Central memory CD8-positive, alpha-beta T cell (primary cell): ENCODE measurements around the gene RNF144A.

ENCODE experiments used
- ATAC-seq: fragments of 150-1000 bp; cut with Tn5 transposase; replicated peaks from 2 replicates; pipeline ENCODE4 v1.10.0; 2022; ENCODE audit warnings: mild to moderate bottlenecking, moderate FRiP score, moderate number of reproducible peaks; ENCODE audit not compliant: poor library complexity, severe bottlenecking; ENCODE audit errors: extremely low read depth
- DNase-seq, 2 donors: peaks; one replicate each; pipeline ENCODE4 v3.0.0; 2021; ENCODE audit warnings: low spot score in 2 of 2
- H3K27ac Mint-ChIP-seq: one replicate; pipeline ENCODE4 v1.8.0; 2022; ENCODE audit warnings: low read depth, mild to moderate bottlenecking, moderate library complexity, mixed read lengths
- H3K27me3 Mint-ChIP-seq: one replicate; pipeline ENCODE4 v1.8.0; 2022; ENCODE audit warnings: mixed read lengths
- H3K36me3 Mint-ChIP-seq: one replicate; pipeline ENCODE4 v1.8.0; 2022; ENCODE audit warnings: mild to moderate bottlenecking, moderate library complexity, mixed read lengths; ENCODE audit not compliant: insufficient read depth
- H3K4me1 Mint-ChIP-seq: one replicate; pipeline ENCODE4 v1.8.0; 2022; ENCODE audit warnings: mixed read lengths
- H3K4me3 Mint-ChIP-seq: one replicate; pipeline ENCODE4 v1.8.0; 2022; ENCODE audit warnings: mild to moderate bottlenecking, moderate library complexity, mixed read lengths
- H3K9me3 Mint-ChIP-seq: one replicate; pipeline ENCODE4 v1.8.0; 2022; ENCODE audit warnings: mixed read lengths

Gene RNF144A, protein sequence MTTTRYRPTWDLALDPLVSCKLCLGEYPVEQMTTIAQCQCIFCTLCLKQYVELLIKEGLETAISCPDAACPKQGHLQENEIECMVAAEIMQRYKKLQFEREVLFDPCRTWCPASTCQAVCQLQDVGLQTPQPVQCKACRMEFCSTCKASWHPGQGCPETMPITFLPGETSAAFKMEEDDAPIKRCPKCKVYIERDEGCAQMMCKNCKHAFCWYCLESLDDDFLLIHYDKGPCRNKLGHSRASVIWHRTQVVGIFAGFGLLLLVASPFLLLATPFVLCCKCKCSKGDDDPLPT

DNA sequence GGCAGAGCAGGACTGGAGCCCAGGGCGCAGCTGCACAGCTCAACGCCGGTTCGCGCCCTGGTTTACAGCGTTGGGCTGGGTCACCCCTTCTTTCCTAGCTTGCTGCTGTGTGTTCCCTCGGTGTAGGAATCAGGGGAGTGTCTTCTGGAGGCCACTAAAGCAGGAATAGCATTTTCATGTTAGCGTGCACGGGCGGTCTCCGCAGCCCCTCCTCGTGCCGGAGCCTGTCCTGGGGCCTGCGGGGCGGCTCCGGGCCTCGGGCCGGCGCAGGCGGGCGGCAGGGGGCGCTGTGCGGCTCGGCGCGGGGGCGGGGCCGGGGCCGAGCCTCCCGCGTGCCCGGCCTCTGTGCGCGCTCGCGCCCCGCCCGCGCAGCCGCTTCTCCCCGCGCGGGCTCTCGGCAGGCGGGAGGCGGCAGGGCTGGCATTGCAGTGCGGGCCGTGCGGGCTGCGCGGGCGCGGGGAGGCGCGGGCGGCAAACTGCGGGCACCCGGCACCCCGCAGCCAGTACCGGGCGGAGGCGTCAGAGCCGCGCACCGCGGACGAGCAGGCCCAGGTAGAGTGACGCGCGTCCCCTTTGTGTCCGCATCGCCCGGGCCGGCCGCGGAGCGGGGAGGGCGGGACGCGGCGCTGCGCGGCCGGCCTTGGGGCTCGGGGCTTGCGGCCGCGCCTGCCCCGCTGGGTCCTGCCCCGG lies at the start of gene RNF144A:
TSS of gene RNF144A (plus strand) at position 342 of the 690 bp plus-strand sequence. CDS start 79,515 bp downstream, outside the sequence.
- Mint-ChIP-seq H3K4me3 (peak within 1 kb of the TSS; percentile 73), H3K27ac (peak within 1 kb of the TSS; percentile 32), H3K36me3 (peaks cover 8% of the 10 kb centered on the region), H3K27me3 (no peaks in the 10 kb centered on the region), H3K9me3 (no peaks in the 10 kb centered on the region), H3K4me1 (peaks cover 55% of the 10 kb centered on the region)
- peak; percentile 92 for ATAC-seq
- DNase-seq: peak; percentile 53 to 64

DNA sequence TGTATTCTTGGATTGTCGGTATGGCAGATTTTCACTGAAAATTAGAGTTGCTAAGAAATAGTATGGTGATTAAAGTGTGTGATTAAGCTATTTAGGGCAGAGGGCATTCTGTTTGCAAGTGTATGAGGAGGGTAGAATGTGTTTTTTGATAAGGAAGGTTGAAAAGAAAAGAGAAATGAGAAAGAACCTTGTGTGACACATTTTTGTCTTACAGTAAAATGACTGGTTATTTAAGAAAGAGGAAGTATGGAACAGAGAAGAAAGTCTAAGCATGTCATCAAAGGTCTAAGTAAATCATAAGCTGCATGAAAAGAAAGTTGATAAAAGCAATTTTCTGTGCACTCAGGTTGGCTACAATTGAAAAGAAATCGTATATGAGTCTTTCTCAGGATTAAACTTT lies 44.8 kb upstream of the RNF144A start:
- no peaks in the 10 kb centered on the region for H3K9me3 Mint-ChIP-seq
- peaks cover 5% of the 10 kb centered on the region for H3K4me1 Mint-ChIP-seq
- H3K27ac Mint-ChIP-seq: no peak overlapping the region
- ATAC-seq: no peak
- no peaks in the 10 kb centered on the region for H3K36me3 Mint-ChIP-seq
- H3K4me3 Mint-ChIP-seq: no peak overlapping the region
- no peak for DNase-seq
- H3K27me3 Mint-ChIP-seq: no peaks in the 10 kb centered on the region

DNA sequence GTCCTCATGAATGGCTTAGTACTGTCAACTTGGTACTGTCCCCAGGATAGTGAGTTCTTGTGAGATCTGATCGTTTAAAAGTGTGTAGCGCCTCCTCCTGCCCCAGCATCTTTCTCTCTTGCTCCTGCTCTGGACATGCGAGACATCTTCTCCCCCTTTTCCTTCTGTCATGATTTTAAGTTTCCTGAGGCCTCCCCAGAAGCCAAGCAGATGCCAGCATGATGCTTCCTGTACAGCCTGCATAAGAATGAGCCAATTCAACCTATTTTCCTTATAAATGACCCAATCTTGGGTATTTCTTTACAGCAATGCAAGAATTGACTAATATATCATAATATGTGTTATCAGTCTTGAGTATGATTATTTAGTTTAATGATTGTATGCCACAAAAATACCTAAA lies 43.2 kb upstream of the RNF144A start:
- DNase-seq (no peak), ATAC-seq (no peak)
- Mint-ChIP-seq H3K4me3 (no peak overlapping the region), H3K9me3 (no peaks in the 10 kb centered on the region), H3K27ac (no peak overlapping the region), H3K4me1 (peaks cover 17% of the 10 kb centered on the region), H3K36me3 (no peaks in the 10 kb centered on the region), H3K27me3 (no peaks in the 10 kb centered on the region)

DNA sequence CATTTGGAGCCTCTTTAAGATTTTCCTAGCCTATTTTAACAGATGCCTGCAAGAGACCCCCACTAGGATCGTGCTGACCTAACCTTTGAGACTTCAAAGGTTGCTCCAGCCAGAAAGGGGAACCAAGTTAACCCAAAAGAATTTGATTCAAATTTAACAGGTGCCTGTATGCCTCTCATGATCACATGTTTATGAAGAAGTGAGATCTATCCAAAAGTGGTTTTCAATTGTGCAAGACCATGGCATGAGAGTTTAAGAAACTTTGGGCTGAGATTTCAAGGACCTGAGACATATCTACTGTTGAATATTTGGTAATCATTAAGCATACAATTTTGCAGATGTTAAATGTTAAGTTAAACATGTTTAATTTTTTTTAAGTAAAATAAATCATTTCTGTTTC lies 40.9 kb upstream of the RNF144A start:
- H3K27ac Mint-ChIP-seq: no peak overlapping the region
- H3K9me3 Mint-ChIP-seq: no peaks in the 10 kb centered on the region
- H3K36me3 Mint-ChIP-seq: no peaks in the 10 kb centered on the region
- H3K27me3 Mint-ChIP-seq: no peaks in the 10 kb centered on the region
- DNase-seq: no peak
- H3K4me3 Mint-ChIP-seq: no peak overlapping the region
- no peak for ATAC-seq
- H3K4me1 Mint-ChIP-seq: peaks cover 40% of the 10 kb centered on the region

DNA sequence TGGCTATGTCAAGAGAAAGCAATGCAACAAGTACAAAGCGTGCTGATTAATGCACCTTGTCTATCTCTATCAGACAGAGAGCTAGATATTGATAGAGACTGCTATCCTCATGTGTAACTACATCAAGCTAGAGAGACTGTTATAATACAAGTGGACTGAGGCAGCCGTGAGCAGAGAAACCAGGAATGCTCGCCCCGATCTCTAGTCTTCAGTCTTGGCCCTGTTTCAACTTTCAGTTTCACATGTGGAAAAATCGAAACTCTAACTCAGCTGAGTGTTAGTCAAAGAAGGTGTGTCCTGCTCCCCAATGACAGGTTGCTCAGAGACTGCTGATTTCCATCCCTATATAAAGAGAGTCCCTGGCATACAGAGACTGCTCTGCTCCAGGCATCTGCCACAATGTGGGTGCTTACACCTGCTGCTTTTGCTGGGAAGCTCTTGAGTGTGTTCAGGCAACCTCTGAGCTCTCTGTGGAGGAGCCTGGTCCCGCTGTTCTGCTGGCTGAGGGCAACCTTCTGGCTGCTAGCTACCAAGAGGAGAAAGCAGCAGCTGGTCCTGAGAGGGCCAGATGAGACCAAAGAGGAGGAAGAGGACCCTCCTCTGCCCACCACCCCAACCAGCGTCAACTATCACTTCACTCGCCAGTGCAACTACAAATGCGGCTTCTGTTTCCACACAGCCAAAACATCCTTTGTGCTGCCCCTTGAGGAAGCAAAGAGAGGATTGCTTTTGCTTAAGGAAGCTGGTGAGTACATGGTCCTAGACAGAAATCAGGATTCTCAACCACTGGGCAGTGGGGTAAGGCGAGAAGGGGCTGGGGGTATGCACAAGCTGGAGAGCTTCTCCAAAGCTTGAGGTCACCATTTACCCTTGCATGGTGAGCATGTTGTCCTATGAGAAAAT lies 39.6 kb upstream of the RNF144A start, which contains the start of gene RSAD2:
TSS of gene RSAD2 (plus strand) at position 376 of the 903 bp plus-strand sequence. CDS start at position 400, 24 bp downstream.
- DNase-seq (peak in 1 of 2 donors; percentile 13), ATAC-seq (peak; percentile 86)
- H3K36me3 Mint-ChIP-seq: no peaks in the 10 kb centered on the region
- no peaks in the 10 kb centered on the region for H3K9me3 Mint-ChIP-seq
- H3K4me1 Mint-ChIP-seq: peaks cover 36% of the 10 kb centered on the region
- peak within 1 kb of the TSS; percentile 85 for H3K4me3 Mint-ChIP-seq
- peak within 1 kb of the TSS; percentile 82 for H3K27ac Mint-ChIP-seq
- H3K27me3 Mint-ChIP-seq: no peaks in the 10 kb centered on the region

DNA sequence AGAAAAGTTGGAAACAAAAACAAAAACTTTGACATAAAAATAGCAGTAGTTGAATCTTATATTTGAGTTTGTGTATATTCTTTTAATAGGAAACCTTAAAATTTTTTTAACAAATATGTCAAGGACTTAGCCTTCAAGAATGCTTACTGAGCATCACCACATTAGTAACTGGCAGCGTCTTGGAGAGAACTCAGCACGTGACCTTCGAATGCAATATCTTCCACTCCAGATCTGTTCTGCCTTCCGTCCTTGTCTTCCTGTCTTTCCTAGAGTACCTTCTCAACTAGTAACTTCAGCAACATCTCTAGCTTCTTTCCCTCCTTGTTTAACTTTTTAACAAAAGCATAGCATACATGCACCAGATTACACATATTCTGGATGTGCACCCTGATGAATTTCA lies 38.7 kb upstream of the RNF144A start:
- no peak for DNase-seq
- no peaks in the 10 kb centered on the region for H3K27me3 Mint-ChIP-seq
- peak overlapping the region; percentile 82 for H3K27ac Mint-ChIP-seq
- no peaks in the 10 kb centered on the region for H3K36me3 Mint-ChIP-seq
- peaks cover 36% of the 10 kb centered on the region for H3K4me1 Mint-ChIP-seq
- no peak for ATAC-seq
- no peaks in the 10 kb centered on the region for H3K9me3 Mint-ChIP-seq
- peak overlapping the region; percentile 71 for H3K4me3 Mint-ChIP-seq

DNA sequence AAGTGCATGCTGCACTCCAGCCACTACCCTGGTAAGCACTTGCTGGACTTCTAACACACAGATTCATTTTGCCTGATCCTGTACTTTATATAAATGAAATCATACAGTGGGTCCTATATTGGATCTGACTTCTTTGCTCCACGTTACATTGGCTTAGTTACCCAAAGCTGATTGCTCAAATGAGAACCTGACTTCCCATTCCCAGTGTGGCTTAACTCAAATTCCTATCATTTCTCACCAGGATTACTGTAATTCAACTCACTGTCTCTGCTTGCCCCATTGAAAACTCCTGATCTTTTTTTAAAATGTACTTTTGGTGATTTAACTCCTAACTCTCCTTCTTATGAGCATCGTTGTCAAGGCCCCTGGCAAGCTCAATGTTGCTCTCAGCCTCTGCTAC lies 38.2 kb upstream of the RNF144A start:
- no peaks in the 10 kb centered on the region for H3K36me3 Mint-ChIP-seq
- H3K27me3 Mint-ChIP-seq: no peaks in the 10 kb centered on the region
- H3K9me3 Mint-ChIP-seq: no peaks in the 10 kb centered on the region
- peaks cover 36% of the 10 kb centered on the region for H3K4me1 Mint-ChIP-seq
- H3K27ac Mint-ChIP-seq: peak overlapping the region; percentile 84
- no peak for ATAC-seq
- no peak for DNase-seq
- H3K4me3 Mint-ChIP-seq: peak overlapping the region; percentile 71

DNA sequence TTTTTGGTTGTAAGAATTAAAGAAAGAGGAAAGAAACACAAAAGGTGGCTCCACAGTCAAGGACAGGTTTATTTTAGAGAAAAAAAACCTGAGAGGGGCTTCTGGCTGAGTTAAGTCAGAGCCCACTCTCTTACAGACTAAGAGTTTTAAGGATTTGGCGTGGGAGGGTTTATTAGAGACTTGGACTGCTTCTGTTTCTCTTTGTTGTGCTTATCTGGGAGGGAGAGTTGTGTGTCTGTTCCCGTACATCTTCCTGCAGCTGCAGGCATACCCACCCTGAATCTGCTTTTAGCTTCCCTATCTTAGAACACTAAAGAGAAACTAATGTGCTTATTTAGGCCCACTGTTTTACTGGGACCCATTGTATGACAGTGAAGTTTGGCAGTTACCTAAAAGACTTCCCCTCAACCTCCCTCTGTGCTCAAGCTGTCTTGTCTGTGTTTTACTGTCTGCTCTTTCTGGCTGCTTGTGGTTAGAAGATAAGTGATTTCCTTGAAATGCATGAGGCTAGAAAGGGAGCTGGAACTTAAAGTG lies 36.9 kb upstream of the RNF144A start:
- peak; percentile 31 for ATAC-seq
- no peaks in the 10 kb centered on the region for H3K36me3 Mint-ChIP-seq
- H3K4me1 Mint-ChIP-seq: peaks cover 36% of the 10 kb centered on the region

DNA sequence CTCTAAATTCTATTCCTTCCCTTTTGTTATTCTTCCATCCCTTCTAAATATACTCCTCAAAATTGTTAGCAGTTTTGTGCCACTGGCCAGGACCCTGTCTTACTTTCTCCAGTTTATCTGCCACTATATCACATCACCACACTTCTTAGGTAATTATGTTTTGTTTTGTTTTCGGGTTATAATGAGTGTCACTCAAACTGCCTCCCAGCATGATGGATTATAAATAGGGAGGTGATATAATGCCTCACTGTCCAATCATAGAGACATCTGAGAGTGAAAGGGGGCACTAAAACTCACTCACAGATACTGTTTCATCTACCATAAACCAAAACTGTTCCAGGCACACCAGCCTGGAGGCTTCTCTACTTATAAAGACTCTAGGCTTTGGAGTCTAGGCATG lies 36.2 kb upstream of the RNF144A start:
- Mint-ChIP-seq H3K36me3 (no peaks in the 10 kb centered on the region), H3K27me3 (no peaks in the 10 kb centered on the region), H3K4me3 (peak overlapping the region; percentile 19), H3K9me3 (no peaks in the 10 kb centered on the region), H3K4me1 (peaks cover 36% of the 10 kb centered on the region), H3K27ac (peak overlapping the region; percentile 59)
- ATAC-seq (no peak), DNase-seq (no peak)

More for the DNA sequence above, 36.9 kb upstream of the RNF144A start:
- H3K27me3 Mint-ChIP-seq: no peaks in the 10 kb centered on the region
- H3K9me3 Mint-ChIP-seq: no peaks in the 10 kb centered on the region
- no peak for DNase-seq
- H3K27ac Mint-ChIP-seq: peak overlapping the region; percentile 59
- H3K4me3 Mint-ChIP-seq: peak overlapping the region; percentile 47

DNA sequence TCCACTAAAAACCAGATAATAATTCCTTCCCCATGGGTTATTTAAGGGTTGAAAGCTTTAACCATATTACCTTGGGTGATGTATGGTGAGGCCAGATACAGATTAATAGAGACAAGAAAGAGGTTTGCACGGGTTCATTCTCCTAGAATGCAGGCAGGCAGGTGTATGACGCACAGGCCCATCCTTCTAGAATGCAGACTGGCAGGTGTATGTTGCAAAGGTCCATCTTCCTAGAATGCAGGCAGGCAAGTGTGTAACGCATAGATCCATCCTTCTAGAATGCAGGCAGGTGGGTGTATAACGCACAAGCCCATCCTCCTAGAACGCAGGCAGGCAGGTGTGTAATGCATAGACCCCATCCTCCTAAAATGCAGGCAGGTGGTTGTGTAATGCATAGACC lies 35.7 kb upstream of the RNF144A start:
- Mint-ChIP-seq H3K27me3 (no peaks in the 10 kb centered on the region), H3K36me3 (no peaks in the 10 kb centered on the region), H3K4me1 (peaks cover 36% of the 10 kb centered on the region), H3K9me3 (no peaks in the 10 kb centered on the region), H3K4me3 (no peak overlapping the region), H3K27ac (no peak overlapping the region)
- ATAC-seq: no peak
- no peak for DNase-seq

DNA sequence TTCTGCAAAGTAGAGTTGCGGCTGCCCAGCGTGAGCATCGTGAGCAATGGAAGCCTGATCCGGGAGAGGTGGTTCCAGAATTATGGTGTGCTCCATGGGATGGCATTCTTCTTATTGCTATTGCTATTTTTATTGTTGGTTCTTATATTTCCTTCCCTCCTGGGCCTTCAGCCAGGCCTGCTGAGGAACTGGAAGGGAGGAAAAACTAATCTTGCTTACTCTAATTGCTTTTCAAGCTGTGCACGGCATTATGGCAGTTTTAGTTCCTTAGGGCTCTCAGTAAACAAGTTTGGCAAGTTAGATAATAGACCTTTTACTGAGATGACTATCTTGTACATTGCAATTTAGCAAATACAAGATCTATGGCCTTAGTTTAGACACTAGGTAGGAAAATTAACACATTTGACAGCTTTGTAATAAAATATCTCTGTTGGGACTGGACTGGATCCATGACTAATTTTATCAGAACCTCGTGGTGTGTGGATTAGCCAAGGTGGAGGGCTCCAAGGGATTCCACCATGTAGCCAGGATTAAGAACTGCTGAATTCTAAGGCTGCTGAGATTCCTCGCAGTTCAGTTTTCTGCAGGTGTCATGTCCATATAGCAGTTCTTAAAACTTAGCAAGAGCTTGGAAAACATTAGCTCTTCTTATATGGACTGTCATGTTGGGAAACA lies 33.6 kb upstream of the RNF144A start:
- DNase-seq: no peak
- ATAC-seq: no peak
- Mint-ChIP-seq H3K27me3 (no peaks in the 10 kb centered on the region), H3K27ac (no peak overlapping the region), H3K4me1 (peaks cover 28% of the 10 kb centered on the region), H3K9me3 (no peaks in the 10 kb centered on the region), H3K4me3 (no peak overlapping the region), H3K36me3 (no peaks in the 10 kb centered on the region)

DNA sequence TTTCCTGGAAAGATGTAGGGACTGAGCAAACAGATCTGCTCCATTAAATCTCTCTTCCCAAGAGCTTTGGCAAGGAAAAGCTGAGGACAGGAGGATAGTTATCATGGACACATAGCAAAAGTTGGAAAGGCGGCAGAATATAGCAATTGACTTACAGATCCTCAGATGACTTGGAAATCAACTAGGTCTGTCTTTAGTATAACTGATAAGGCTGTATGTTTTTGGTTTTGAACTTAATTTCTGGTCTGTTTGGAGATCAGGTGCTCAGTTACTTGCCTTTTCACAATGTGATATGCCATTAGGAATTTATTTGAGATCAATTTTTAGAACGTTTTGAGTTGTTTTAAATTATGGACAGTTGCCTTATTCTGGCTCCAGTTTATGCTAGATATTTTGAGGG lies 31.7 kb upstream of the RNF144A start:
- Mint-ChIP-seq H3K27ac (no peak overlapping the region), H3K27me3 (no peaks in the 10 kb centered on the region), H3K36me3 (peaks cover 2% of the 10 kb centered on the region), H3K4me3 (no peak overlapping the region), H3K4me1 (peaks cover 8% of the 10 kb centered on the region), H3K9me3 (no peaks in the 10 kb centered on the region)
- DNase-seq: no peak
- no peak for ATAC-seq
